Bronchial epithelial cell (primary cell): ENCODE results near the gene CDK5R1. TPM values are rescaled to one million over a fixed set of nuclear protein-coding genes. Genes with fewer than 3 reads are reported as not detected.
"Not testable (repeated sequence)": the region's sequence is repeated elsewhere in the genome, so short reads cannot be mapped to it uniquely, and the experiment has no call there.

Source experiments
- DNase-seq: peaks from one replicate; pipeline ENCODE4 v3.0.0-alpha.2; 2010; ENCODE audit warnings: low read depth
- FAIRE-seq: peaks from 2 replicates; lab custom pipeline; 2011; peaks lifted over from hg19 to GRCh38; lab: Jason Lieb, UNC
- H3K27me3 ChIP-seq: 2 replicates; pipeline ENCODE4 v1.5.1; 2011; ENCODE audit warnings: low read length; ENCODE audit not compliant: control insufficient read depth, insufficient read depth
- H3K36me3 ChIP-seq: 2 replicates; pipeline ENCODE4 v1.5.1; 2011; ENCODE audit warnings: low read length; ENCODE audit not compliant: control insufficient read depth, insufficient read depth
- H3K4me3 ChIP-seq: 2 replicates; pipeline ENCODE4 v1.5.1; 2011; ENCODE audit warnings: mild to moderate bottlenecking, low read depth, low read length, control low read depth
- CTCF ChIP-seq: IDR thresholded peaks from 2 replicates; pipeline ENCODE4 v1.5.1; 2011; ENCODE audit warnings: mild to moderate bottlenecking, moderate library complexity, low read length, control low read depth, inconsistent platforms; ENCODE audit not compliant: insufficient read depth, severe bottlenecking
- total RNA-seq: library from RNA; depleted of rRNA; stranded (reverse); fragments of >200 nt; gene quantifications from 2 replicates; pipeline ENCODE4 v1.2.1, GENCODE V29; 2014

Gene CDK5R1
- total RNA-seq, 1 donor from 2014 or later, result 2.9 TPM

- TF ChIP-seq CTCF, result no peak
- Histone ChIP-seq H3K27me3 (no peaks in the 10 kb centered on the region), H3K36me3 (peaks cover 4% of the 10 kb centered on the region), H3K4me3 (peak overlapping the region; percentile 91)
- FAIRE-seq (no peak), DNase-seq (peak; percentile 82)
Measured at GRCh38 chr17:32445074-32445415, 41.7 kb upstream of the CDK5R1 start.

GRCh38 chr17:32445497-32445896, 41.3 kb upstream of the CDK5R1 start:
- no peaks in the 10 kb centered on the region for H3K27me3 ChIP-seq
- DNase-seq (no peak), FAIRE-seq (no peak)
- H3K4me3 ChIP-seq, result peak overlapping the region; percentile 91
- peaks cover 4% of the 10 kb centered on the region for H3K36me3 ChIP-seq
- no peak for TF ChIP-seq CTCF

- H3K36me3 ChIP-seq, result peaks cover 4% of the 10 kb centered on the region
- H3K27me3 ChIP-seq, result no peaks in the 10 kb centered on the region
- TF ChIP-seq CTCF, result no peak
- FAIRE-seq, result no peak
- H3K4me3 ChIP-seq, result no peak overlapping the region
- DNase-seq, result peak; percentile 38
Measured at GRCh38 chr17:32445971-32446370, 40.8 kb upstream of the CDK5R1 start.

GRCh38 chr17:32446949-32447348, 39.8 kb upstream of the CDK5R1 start:
- DNase-seq, result no peak
- Histone ChIP-seq H3K36me3 (peaks cover 5% of the 10 kb centered on the region), H3K4me3 (no peak overlapping the region), H3K27me3 (no peaks in the 10 kb centered on the region)
- FAIRE-seq, result no peak
- no peak for TF ChIP-seq CTCF

- no peak for TF ChIP-seq CTCF
- no peak for FAIRE-seq
- Histone ChIP-seq H3K4me3 (no peak overlapping the region), H3K36me3 (peaks cover 10% of the 10 kb centered on the region), H3K27me3 (no peaks in the 10 kb centered on the region)
- DNase-seq, result no peak
Measured at GRCh38 chr17:32449963-32450362, 36.8 kb upstream of the CDK5R1 start.

- not testable (repeated sequence) for FAIRE-seq, H3K27me3 ChIP-seq, DNase-seq, H3K4me3 ChIP-seq
- H3K36me3 ChIP-seq, result peaks cover 12% of the 10 kb centered on the region
Measured at GRCh38 chr17:32450379-32450778, 36.4 kb upstream of the CDK5R1 start.
